H1 (cell line): ENCODE results near the gene OAT. TPM values are rescaled to one million over a fixed set of nuclear protein-coding genes. Genes with fewer than 3 reads are reported as not detected.

Experiments used
- CTCF ChIA-PET: fragments of 300-600 bp; sonication (Branson Sonifier 250); formaldehyde crosslinking; loops from one replicate; lab custom pipeline; 2021; ENCODE audit not compliant: partially characterized antibody; lab: Charles Lee
- POLR2A ChIA-PET: fragments of 300-600 bp; sonication (Branson Sonifier 250); formaldehyde crosslinking; loops from one replicate; lab custom pipeline; 2021; ENCODE audit warnings: inconsistent platforms; ENCODE audit not compliant: partially characterized antibody; lab: Charles Lee
- DNase-seq, 2 experiments: peaks; one replicate each; pipeline versions ENCODE4 v3.0.0 to v3.0.0-alpha.2; 2010 to 2022; ENCODE audit warnings: low spot score in 2 of 2, low read depth in 1 of 2, mixed read lengths in 1 of 2
- FAIRE-seq: peaks from 2 replicates; lab custom pipeline; 2011; peaks lifted over from hg19 to GRCh38; lab: Jason Lieb, UNC
- H2AFZ ChIP-seq: 2 replicates; pipeline ENCODE4 v1.8.1; 2012; ENCODE audit warnings: low read length, inconsistent platforms
- H2AK5ac ChIP-seq: 2 replicates; pipeline ENCODE4 v1.6.1; 2013; ENCODE audit warnings: low read depth, low read length
- H2BK120ac ChIP-seq: replicated peaks from 2 replicates; pipeline ENCODE3; 2013; ENCODE audit warnings: low read depth, low read length, inconsistent platforms
- H2BK12ac ChIP-seq: 2 replicates; pipeline ENCODE4 v1.6.1; 2013; ENCODE audit warnings: low read depth, low read length
- H2BK15ac ChIP-seq: 2 replicates; pipeline ENCODE4 v1.6.1; 2013; ENCODE audit warnings: low read length
- H2BK20ac ChIP-seq: 2 replicates; pipeline ENCODE4 v1.6.1; 2013; ENCODE audit warnings: low read length
- H2BK5ac ChIP-seq: 2 replicates; pipeline ENCODE4 v1.6.1; 2013; ENCODE audit warnings: low read depth, low read length
- H3K14ac ChIP-seq: 2 replicates; pipeline ENCODE4 v1.6.1; 2013; ENCODE audit warnings: inconsistent platforms; ENCODE audit not compliant: insufficient read length
- H3K18ac ChIP-seq: 2 replicates; pipeline ENCODE4 v1.6.1; 2013; ENCODE audit warnings: low read length; ENCODE audit errors: extremely low read depth
- H3K23ac ChIP-seq: 2 replicates; pipeline ENCODE4 v1.6.1; 2013; ENCODE audit warnings: inconsistent platforms; ENCODE audit not compliant: insufficient read length
- H3K23me2 ChIP-seq: 2 replicates; pipeline ENCODE4 v1.6.1; 2013; ENCODE audit warnings: low read depth, low read length
- H3K27ac ChIP-seq: 2 replicates; pipeline ENCODE4 v1.6.1; 2011; ENCODE audit warnings: low read depth, low read length, inconsistent platforms
- H3K27me3 ChIP-seq, 4 experiments: replicated peaks in 1 of 4; 1 replicate in 1 of 4; 2 replicates in 3 of 4; pipeline versions ENCODE4 v1.6.1 to v1.8.1; 2011 to 2013; ENCODE audit warnings: low read length in 3 of 4, mild to moderate bottlenecking in 3 of 4, inconsistent platforms in 2 of 4, mixed read lengths in 2 of 4, moderate library complexity in 1 of 4; ENCODE audit not compliant: control insufficient read depth in 3 of 4, insufficient read depth in 3 of 4; ENCODE audit errors: extremely low read depth in 1 of 4
- H3K36me3 ChIP-seq, 4 experiments: 2 replicates each; pipeline versions ENCODE4 v1.6.1 to v1.8.1; 2011 to 2013; ENCODE audit warnings: mild to moderate bottlenecking in 4 of 4, low read length in 3 of 4, moderate library complexity in 2 of 4, control low read depth in 1 of 4, inconsistent platforms in 1 of 4; ENCODE audit not compliant: insufficient read depth in 4 of 4, control insufficient read depth in 2 of 4
- H3K4ac ChIP-seq: replicated peaks from 2 replicates; pipeline ENCODE3; 2013; ENCODE audit warnings: low read length, low read depth, mixed read lengths, inconsistent platforms; ENCODE audit not compliant: insufficient read length
- H3K4me1 ChIP-seq, 4 experiments: replicated peaks in 1 of 4; 1 replicate in 1 of 4; 2 replicates in 3 of 4; pipeline versions ENCODE4 v1.6.1 to v1.8.1; 2011 to 2013; ENCODE audit warnings: low read length in 3 of 4, inconsistent platforms in 2 of 4, mixed read lengths in 1 of 4; ENCODE audit not compliant: insufficient read depth in 4 of 4, control insufficient read depth in 3 of 4
- H3K4me2 ChIP-seq, 2 experiments: 2 replicates each; pipeline versions ENCODE4 v1.6.1 to v1.8.1; 2011 to 2013; ENCODE audit warnings: low read depth in 2 of 2, low read length in 2 of 2, control low read depth in 1 of 2, inconsistent platforms in 1 of 2, mild to moderate bottlenecking in 1 of 2; ENCODE audit not compliant: insufficient read depth in 1 of 2
- H3K4me3 ChIP-seq, 4 experiments: fragments of 200-600, 300-600 bp in 1 of 4; sonication (generic), shearing (Covaris generic), sonication (Bioruptor Twin) in 1 of 4; 2 replicates each; pipeline versions ENCODE4 v1.5.1 to v1.8.1; 2011 to 2016; ENCODE audit warnings: low read length in 4 of 4, low read depth in 3 of 4, control low read depth in 2 of 4, inconsistent platforms in 2 of 4, mild to moderate bottlenecking in 2 of 4, mixed read lengths in 1 of 4, moderate library complexity in 1 of 4; ENCODE audit not compliant: insufficient read depth in 2 of 4; ENCODE audit errors: extremely low read depth in 1 of 4
- H3K56ac ChIP-seq: replicated peaks from 2 replicates; pipeline ENCODE3; 2013; ENCODE audit warnings: low read depth, mild to moderate bottlenecking, mixed read lengths, low read length, inconsistent platforms; ENCODE audit not compliant: insufficient read length
- H3K79me1 ChIP-seq: 2 replicates; pipeline ENCODE4 v1.6.1; 2013; ENCODE audit warnings: low read depth, low read length, control low read depth
- H3K79me2 ChIP-seq, 2 experiments: 2 replicates each; pipeline versions ENCODE4 v1.6.1 to v1.8.1; 2012 to 2013; ENCODE audit warnings: low read length in 2 of 2, mild to moderate bottlenecking in 2 of 2, inconsistent platforms in 1 of 2; ENCODE audit not compliant: insufficient read depth in 2 of 2, control insufficient read depth in 1 of 2
- H3K9ac ChIP-seq, 4 experiments: replicated peaks in 1 of 4; 1 replicate in 1 of 4; 2 replicates in 3 of 4; pipeline versions ENCODE4 v1.6.1 to v1.8.1; 2011 to 2013; ENCODE audit warnings: low read depth in 3 of 4, low read length in 3 of 4, control low read depth in 2 of 4, mild to moderate bottlenecking in 2 of 4, moderate library complexity in 2 of 4, inconsistent platforms in 1 of 4; ENCODE audit errors: extremely low read depth in 1 of 4
- H3K9me3 ChIP-seq, 2 experiments: 2 replicates each; pipeline versions ENCODE4 v1.6.1 to v1.8.1; 2012 to 2013; ENCODE audit warnings: mild to moderate bottlenecking in 2 of 2, moderate library complexity in 2 of 2, control low read depth in 1 of 2, inconsistent platforms in 1 of 2, low read depth in 1 of 2, low read length in 1 of 2, mixed read lengths in 1 of 2; ENCODE audit not compliant: insufficient read depth in 2 of 2
- H4K20me1 ChIP-seq, 2 experiments: replicated peaks in 1 of 2; 2 replicates each; pipeline versions ENCODE3 to v1.8.1; 2011 to 2013; ENCODE audit warnings: inconsistent platforms in 2 of 2, low read length in 2 of 2, mild to moderate bottlenecking in 1 of 2; ENCODE audit not compliant: insufficient read depth in 2 of 2, control insufficient read depth in 1 of 2
- H4K5ac ChIP-seq: 2 replicates; pipeline ENCODE4 v1.6.1; 2013; ENCODE audit warnings: low read length, low read depth, mixed read lengths, inconsistent platforms; ENCODE audit not compliant: insufficient read length
- H4K8ac ChIP-seq: 2 replicates; pipeline ENCODE4 v1.8.0; 2013; ENCODE audit warnings: mild to moderate bottlenecking, moderate library complexity, low read length, inconsistent platforms; ENCODE audit not compliant: insufficient read depth; ENCODE audit errors: extremely low read depth
- H4K91ac ChIP-seq: replicated peaks from 2 replicates; pipeline ENCODE3; 2013; ENCODE audit warnings: low read length, mixed read lengths, inconsistent platforms; ENCODE audit not compliant: insufficient read length
- BACH1 ChIP-seq: IDR thresholded peaks from 2 replicates; pipeline ENCODE4 v1.6.1; 2012; ENCODE audit warnings: low read length, improper control_type of control experiment
- BRCA1 ChIP-seq: IDR thresholded peaks from 2 replicates; pipeline ENCODE4 v1.6.1; 2012; ENCODE audit warnings: low read depth, low read length, improper control_type of control experiment
- CEBPB ChIP-seq: IDR thresholded peaks from 2 replicates; pipeline ENCODE4 v1.6.1; 2012; ENCODE audit warnings: low read depth, low read length
- FOSL1 ChIP-seq: IDR thresholded peaks from 2 replicates; pipeline ENCODE4 v1.6.1; 2011; ENCODE audit warnings: mild to moderate bottlenecking, low read depth, low read length, moderate library complexity; ENCODE audit not compliant: insufficient read depth
- GABPA ChIP-seq: IDR thresholded peaks from 2 replicates; pipeline ENCODE4 v1.6.1; 2011; ENCODE audit warnings: mild to moderate bottlenecking, low read length, moderate library complexity, borderline replicate concordance; ENCODE audit not compliant: insufficient read depth
- MAFK ChIP-seq: IDR thresholded peaks from 2 replicates; pipeline ENCODE4 v1.6.1; 2012; ENCODE audit warnings: low read depth, mild to moderate bottlenecking, improper control_type of control experiment, low read length
- RBBP5 ChIP-seq: IDR thresholded peaks from 2 replicates; pipeline ENCODE4 v1.7.1; 2012; ENCODE audit warnings: low read depth, mild to moderate bottlenecking, inconsistent platforms, low read length, moderate library complexity, borderline replicate concordance
- SP2 ChIP-seq: IDR thresholded peaks from 2 replicates; pipeline ENCODE4 v1.6.1; 2012; ENCODE audit warnings: mild to moderate bottlenecking, low read length, inconsistent platforms
- SP4 ChIP-seq: IDR thresholded peaks from 2 replicates; pipeline ENCODE4 v1.6.1; 2012; ENCODE audit warnings: low read length, inconsistent platforms
- TCF12 ChIP-seq: IDR thresholded peaks from 2 replicates; pipeline ENCODE4 v1.6.1; 2011; ENCODE audit warnings: low read depth, mild to moderate bottlenecking, low read length
- TEAD4 ChIP-seq: IDR thresholded peaks from 2 replicates; pipeline ENCODE4 v1.6.1; 2012; ENCODE audit warnings: low read depth, low read length, inconsistent platforms, mixed read lengths
- YY1 ChIP-seq: IDR thresholded peaks from 2 replicates; pipeline ENCODE4 v1.6.1; 2011; ENCODE audit warnings: low read depth, mild to moderate bottlenecking, low read length
- WGBS, 2 experiments: shearing (Covaris generic) in 1 of 2; methylation state at CpG; one replicate each; pipeline versions ENCODE4 v1.1.6 to v1.1.7; 2013 to 2015; ENCODE audit warnings: low lambda C conversion rate in 2 of 2, mixed read lengths in 2 of 2, inconsistent platforms in 1 of 2, low coverage in 1 of 2, missing lambda C conversion rate in 1 of 2; ENCODE audit not compliant: insufficient replicate concordance in 2 of 2, insufficient coverage in 1 of 2, insufficient read length in 1 of 2; ENCODE audit errors: extremely low coverage in 1 of 2, missing lambda C conversion rate in 1 of 2; 5-methylcytosine and 5-hydroxymethylcytosine counted together
- polyA plus RNA-seq, 7 experiments: library from polyadenylated mRNA; depleted of rRNA in 3 of 7; stranded (reverse) in 5 of 7; unstranded in 2 of 7; fragments of >200 nt in 5 of 7; fragments of 200-250 nt in 2 of 7; gene quantifications; 1 replicate in 5 of 7; 2 replicates in 1 of 7; 4 replicates in 1 of 7; pipeline versions ENCODE4 v1.2.1 to v1.2.3, GENCODE V29; 2011 to 2013; ENCODE audit warnings: missing spikeins in 2 of 7, mixed read lengths in 2 of 7
- total RNA-seq: library from RNA; stranded (reverse); fragmentation: NEBNext Ultra II Directional; extraction: Animal tissue kit (Norgen Biotek cat#: 25700); gene quantifications from 2 replicates; pipeline ENCODE4 v1.2.1, GENCODE V29; 2021
- TF ChIP-seq, protein P1 (sequence below): IDR thresholded peaks from 2 replicates; pipeline ENCODE4 v1.6.1; 2011; ENCODE audit warnings: low read depth, mild to moderate bottlenecking, low read length; ENCODE audit not compliant: insufficient read depth
- TF ChIP-seq, protein P2 (sequence below): IDR thresholded peaks from 2 replicates; pipeline ENCODE4 v1.6.1; 2011; ENCODE audit warnings: low read length, improper control_type of control experiment

Gene OAT
- total and polyA plus RNA-seq, 2 of the 8 experiments (the other 6 are each of a cell fraction or from before 2014, with no cell fraction given) = 67.8 to 121 TPM

DNA sequence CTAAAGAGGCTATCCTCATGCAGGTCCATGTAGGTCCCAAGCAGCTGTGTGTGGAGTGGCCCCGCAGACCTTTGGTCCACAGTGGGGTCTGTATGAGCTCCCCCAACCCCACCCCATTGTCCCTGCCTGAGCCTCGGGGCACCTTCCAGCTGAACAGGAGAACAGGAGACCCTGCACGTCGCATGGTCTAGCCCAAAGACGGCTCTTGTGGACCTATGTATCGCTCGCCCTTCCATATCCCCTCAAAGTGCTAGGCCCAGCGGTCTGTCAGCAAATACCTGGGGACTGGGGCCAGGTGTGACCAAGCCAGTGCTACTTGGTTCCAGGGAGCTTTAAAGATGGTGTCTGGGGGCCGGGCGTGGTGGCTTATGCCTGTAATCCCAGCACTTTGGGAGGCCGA, 43.0 kb downstream of the OAT start:
- no peaks in the 10 kb centered on the region for H4K20me1 ChIP-seq
- DNase-seq (no peak), FAIRE-seq (no peak)
- peak overlapping the region; percentile 29 for H4K91ac ChIP-seq
- no peak overlapping the region for H3K4me2 ChIP-seq
- H3K9me3 ChIP-seq = no peaks in the 10 kb centered on the region
- H3K36me3 ChIP-seq = no peaks in the 10 kb centered on the region
- no peak overlapping the region for H3K27ac ChIP-seq
- no peak overlapping the region for H3K56ac ChIP-seq
- H2BK5ac ChIP-seq = peak overlapping the region; percentile 83; the same call in 1 of the 2 replicates
- 0 out of 2 replicates have a peak overlapping the region, but pooled peaks have one; percentile 13 for H2AK5ac ChIP-seq
- no peak overlapping the region for H2BK20ac ChIP-seq
- H2AFZ ChIP-seq = no peak overlapping the region
- no peaks in the 10 kb centered on the region for H3K79me2 ChIP-seq
- no peaks in the 10 kb centered on the region for H3K23me2 ChIP-seq
- H4K5ac ChIP-seq = no peak overlapping the region
- no peak overlapping the region for H3K4ac ChIP-seq
- H3K14ac ChIP-seq = no peak overlapping the region
- 95% methylated on average over 9 of the region's 11 CpGs; no CpG with 5 or more reads in 1 of the 2 experiments for WGBS, 2 experiments
- POLR2A ChIA-PET = no interaction called here
- no peak overlapping the region; the same call in 1 of the 2 replicates for H2BK15ac ChIP-seq
- H3K4me1 ChIP-seq = peaks cover 2 to 7% (median 5%) of the 10 kb centered on the region in 4 experiments; a peak in 6 of 7 replicates
- H2BK120ac ChIP-seq = no peak overlapping the region
- H3K4me3 ChIP-seq = no peak overlapping the region
- no peak overlapping the region for H3K23ac ChIP-seq
- H2BK12ac ChIP-seq = peak overlapping the region; percentile 75; the same call in 1 of the 2 replicates
- CTCF ChIA-PET = interaction anchor here (0.6 to 3.4 kb wide), 3 partner anchors 13 to 280 kb away, joined by 3 to 12 read pairs (median 4); no protein-coding TSS in a partner anchor
- no peaks in the 10 kb centered on the region for H3K79me1 ChIP-seq
- H3K9ac ChIP-seq = no peak overlapping the region
- H3K27me3 ChIP-seq = no peaks in the 10 kb centered on the region; a peak in 2 of 7 replicates
- H4K8ac ChIP-seq = no peak overlapping the region
- H3K18ac ChIP-seq = no peak overlapping the region
- no peak for TF ChIP-seq GABPA
- TF ChIP-seq BRCA1 = no peak
- no peak for TF ChIP-seq RBBP5
- TF ChIP-seq FOSL1 = no peak
- TF ChIP-seq, protein P1, sequence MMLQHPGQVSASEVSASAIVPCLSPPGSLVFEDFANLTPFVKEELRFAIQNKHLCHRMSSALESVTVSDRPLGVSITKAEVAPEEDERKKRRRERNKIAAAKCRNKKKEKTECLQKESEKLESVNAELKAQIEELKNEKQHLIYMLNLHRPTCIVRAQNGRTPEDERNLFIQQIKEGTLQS = no peak
- TF ChIP-seq, protein P2, sequence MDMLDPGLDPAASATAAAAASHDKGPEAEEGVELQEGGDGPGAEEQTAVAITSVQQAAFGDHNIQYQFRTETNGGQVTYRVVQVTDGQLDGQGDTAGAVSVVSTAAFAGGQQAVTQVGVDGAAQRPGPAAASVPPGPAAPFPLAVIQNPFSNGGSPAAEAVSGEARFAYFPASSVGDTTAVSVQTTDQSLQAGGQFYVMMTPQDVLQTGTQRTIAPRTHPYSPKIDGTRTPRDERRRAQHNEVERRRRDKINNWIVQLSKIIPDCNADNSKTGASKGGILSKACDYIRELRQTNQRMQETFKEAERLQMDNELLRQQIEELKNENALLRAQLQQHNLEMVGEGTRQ = no peak
- no peak for TF ChIP-seq SP4
- no peak for TF ChIP-seq TEAD4
- TF ChIP-seq YY1 = no peak
- TF ChIP-seq BACH1 = no peak
- TF ChIP-seq CEBPB = no peak
- no peak for TF ChIP-seq SP2
- no peak for TF ChIP-seq TCF12
- no peak for TF ChIP-seq MAFK
